HCT116 (cell line): ENCODE data around the gene BRD7. TPM values are rescaled to one million over a fixed set of nuclear protein-coding genes. Genes with fewer than 3 reads are reported as not detected.

ENCODE experiments used
- ATAC-seq: fragments of 200-7000 bp; cut with Tn5 transposase; 2 replicates; pipeline ENCODE4 v1.9.1; 2020; ENCODE audit warnings: mild to moderate bottlenecking, moderate library complexity
- BruUV-seq: library from RNA; stranded (reverse); fragments of 400-500 nt; replicated peaks from 2 replicates; lab custom pipeline; 2021; lab: Mats Ljungman, UMichigan
- CTCF ChIA-PET: fragments of 300-600 bp; sonication (Branson Sonifier 250); formaldehyde crosslinking; loops from one replicate; lab custom pipeline; 2021; ENCODE audit warnings: antibody characterized with exemption; lab: Charles Lee
- POLR2A ChIA-PET: fragments of 300-600, 350-600 bp; sonication (Branson Sonifier 250); formaldehyde crosslinking; loops from one replicate; lab custom pipeline; 2021; ENCODE audit warnings: antibody characterized with exemption; lab: Charles Lee
- RAD21 ChIA-PET, 2 experiments: fragments of 300-600 bp; sonication (Branson Sonifier 250); formaldehyde crosslinking; loops; one replicate each; lab custom pipeline; 2023; ENCODE audit warnings: low total read pairs in 2 of 2; ENCODE audit not compliant: uncharacterized antibody in 2 of 2, unreplicated experiment in 2 of 2, low non-redundant PET in 1 of 2; lab: Charles Lee
- DNase-seq: peaks from one replicate; pipeline ENCODE4 v3.0.0-alpha.2; 2010; ENCODE audit warnings: low read depth, low spot score
- H2AFZ ChIP-seq: fragments of 200-600 bp; shearing (Covaris generic), sonication (generic); 2 replicates; pipeline ENCODE4 v1.6.1; 2017; ENCODE audit warnings: low read depth, mixed run types, mixed read lengths, antibody characterized with exemption, low read length; ENCODE audit not compliant: poor library complexity, severe bottlenecking
- H3K27ac ChIP-seq: 2 replicates; pipeline ENCODE4 v1.5.1; 2012; ENCODE audit warnings: low read depth, low read length
- H3K27me3 ChIP-seq: fragments of 200-600 bp; sonication (generic); 2 replicates; pipeline ENCODE4 v1.6.1; 2016; ENCODE audit warnings: mixed run types, low read length, mixed read lengths; ENCODE audit not compliant: insufficient read depth
- H3K36me3 ChIP-seq, 2 experiments: fragments of 200-500 bp in 1 of 2; fragments of 200-600 bp in 1 of 2; sonication (Bioruptor generic) in 1 of 2; sonication (generic) in 1 of 2; 2 replicates each; pipeline versions ENCODE4 v1.5.1 to v1.6.1; 2014 to 2016; ENCODE audit warnings: low read length in 2 of 2, inconsistent platforms in 1 of 2, mixed read lengths in 1 of 2, mixed run types in 1 of 2; ENCODE audit not compliant: insufficient read depth in 2 of 2, control insufficient read depth in 1 of 2
- H3K4me1 ChIP-seq, 2 experiments: fragments of 200-600 bp in 1 of 2; sonication (generic) in 1 of 2; 2 replicates each; pipeline versions ENCODE4 v1.5.1 to v1.6.1; 2012 to 2017; ENCODE audit warnings: low read length in 2 of 2, inconsistent platforms in 1 of 2, mild to moderate bottlenecking in 1 of 2, mixed read lengths in 1 of 2, mixed run types in 1 of 2, moderate library complexity in 1 of 2; ENCODE audit not compliant: insufficient read depth in 2 of 2, control insufficient read depth in 1 of 2
- H3K4me2 ChIP-seq: fragments of 200-600 bp; sonication (generic); 2 replicates; pipeline ENCODE4 v1.6.1; 2017; ENCODE audit warnings: mixed run types, low read length, mixed read lengths
- H3K4me3 ChIP-seq, 2 experiments: fragments of 200-600 bp in 1 of 2; sonication (generic) in 1 of 2; replicated peaks in 1 of 2; 2 replicates each; pipeline ENCODE4 v1.5.1; 2011 to 2016; ENCODE audit warnings: low read length in 2 of 2, control low read depth in 1 of 2, low read depth in 1 of 2, mild to moderate bottlenecking in 1 of 2, mixed read lengths in 1 of 2, mixed run types in 1 of 2
- H3K79me2 ChIP-seq: fragments of 200-600 bp; sonication (generic); 2 replicates; pipeline ENCODE4 v1.6.1; 2017; ENCODE audit warnings: mild to moderate bottlenecking, mixed run types, low read length, moderate library complexity, mixed read lengths; ENCODE audit not compliant: insufficient read depth
- H3K9ac ChIP-seq: fragments of 200-600 bp; sonication (generic); 2 replicates; pipeline ENCODE4 v1.6.1; 2016; ENCODE audit warnings: low read length, mixed read lengths
- H3K9me2 ChIP-seq: fragments of 200-600 bp; sonication (generic), shearing (Covaris generic); 2 replicates; pipeline ENCODE4 v1.6.1; 2017; ENCODE audit warnings: mixed run types, mild to moderate bottlenecking, moderate library complexity; ENCODE audit not compliant: insufficient read depth
- H3K9me3 ChIP-seq, 2 experiments: fragments of 200-500 bp in 1 of 2; fragments of 200-600 bp in 1 of 2; sonication (Bioruptor generic) in 1 of 2; sonication (generic) in 1 of 2; 2 replicates each; pipeline ENCODE4 v1.6.1; 2014 to 2017; ENCODE audit warnings: low read length in 2 of 2, mixed read lengths in 2 of 2, inconsistent platforms in 1 of 2, low read depth in 1 of 2, mild to moderate bottlenecking in 1 of 2, mixed run types in 1 of 2, moderate library complexity in 1 of 2; ENCODE audit not compliant: control insufficient read depth in 1 of 2, insufficient read depth in 1 of 2
- H4K20me1 ChIP-seq: fragments of 200-600 bp; sonication (generic), shearing (Covaris generic); 2 replicates; pipeline ENCODE4 v1.6.1; 2017; ENCODE audit warnings: mixed run types, mild to moderate bottlenecking, moderate library complexity; ENCODE audit not compliant: insufficient read depth
- ATF3 ChIP-seq: IDR thresholded peaks from 2 replicates; pipeline ENCODE4 v1.6.1; 2012
- CBX3 ChIP-seq: IDR thresholded peaks from 2 replicates; pipeline ENCODE4 v1.6.1; 2012; ENCODE audit warnings: low read depth
- CEBPB ChIP-seq: IDR thresholded peaks from 2 replicates; pipeline ENCODE4 v1.6.1; 2012; ENCODE audit warnings: low read depth
- CTCF ChIP-seq, 3 experiments: fragments of 200-600 bp in 1 of 3; sonication (generic) in 1 of 3; IDR thresholded peaks in 2 of 3; conservative IDR thresholded peaks in 1 of 3; 2 replicates each; pipeline ENCODE4 v1.5.1; 2012 to 2017; ENCODE audit warnings: low read depth in 2 of 3, low read length in 2 of 3, antibody characterized with exemption in 1 of 3, borderline replicate concordance in 1 of 3, control low read depth in 1 of 3, mild to moderate bottlenecking in 1 of 3, mixed read lengths in 1 of 3, mixed run types in 1 of 3, moderate library complexity in 1 of 3; ENCODE audit not compliant: insufficient read depth in 1 of 3
- EGR1 ChIP-seq: IDR thresholded peaks from 2 replicates; pipeline ENCODE4 v1.6.1; 2012; ENCODE audit warnings: low read depth
- ELF1 ChIP-seq: IDR thresholded peaks from 2 replicates; pipeline ENCODE4 v1.6.1; 2012; ENCODE audit warnings: low read depth, borderline replicate concordance
- EZH2 ChIP-seq: fragments of 200-600 bp; sonication (generic); IDR thresholded peaks from 2 replicates; pipeline ENCODE4 v1.6.1; 2017; ENCODE audit warnings: antibody characterized with exemption, mixed run types
- JUND ChIP-seq: IDR thresholded peaks from 2 replicates; pipeline ENCODE4 v1.6.1; 2012
- MAX ChIP-seq: IDR thresholded peaks from 2 replicates; pipeline ENCODE4 v1.6.1; 2012
- POLR2AphosphoS5 ChIP-seq: IDR thresholded peaks from 2 replicates; pipeline ENCODE4 v1.6.1; 2011; ENCODE audit warnings: mild to moderate bottlenecking, low read depth, low read length, moderate library complexity
- RAD21 ChIP-seq: IDR thresholded peaks from 2 replicates; pipeline ENCODE4 v1.6.1; 2012; ENCODE audit warnings: low read depth, mild to moderate bottlenecking
- SIN3A ChIP-seq: IDR thresholded peaks from 2 replicates; pipeline ENCODE4 v1.6.1; 2012; ENCODE audit warnings: low read depth
- SP1 ChIP-seq: IDR thresholded peaks from 2 replicates; pipeline ENCODE4 v1.6.1; 2012; ENCODE audit warnings: low read depth
- ZBTB33 ChIP-seq: IDR thresholded peaks from 2 replicates; pipeline ENCODE4 v1.6.1; 2011; ENCODE audit warnings: mild to moderate bottlenecking, low read length, moderate library complexity; ENCODE audit not compliant: insufficient replicate concordance; ENCODE audit errors: extremely low read depth
- ZFX ChIP-seq: fragments of 450-650 bp; IDR thresholded peaks from 2 replicates; pipeline ENCODE4 v1.6.1; 2017
- ZNF274 ChIP-seq: fragments of 200-500 bp; sonication (Bioruptor generic); IDR thresholded peaks from 2 replicates; pipeline ENCODE4 v1.6.1; 2014; ENCODE audit warnings: mild to moderate bottlenecking, low read depth, low read length, inconsistent platforms
- intact Hi-C: fragments of 100-400 bp; cut with micrococcal nuclease; formaldehyde crosslinking; loops from 2 replicates; pipeline ENCODE4 v1.10.0; 2022
- total RNA-seq: library from RNA; stranded (reverse); gene quantifications from one replicate; pipeline ENCODE4 v1.2.1, GENCODE V29; 2021; ENCODE audit not compliant: unreplicated experiment

The BRD7 gene
- total RNA-seq, 1 experiment from 2014 or later = 85.4 TPM

- no peak for ATAC-seq
- BruUV-seq = no TSS peak
- no peaks in the 10 kb centered on the region for H3K4me1 ChIP-seq
- no peaks in the 10 kb centered on the region for H3K9me2 ChIP-seq
- H3K36me3 ChIP-seq = no peaks in the 10 kb centered on the region
- H3K4me2 ChIP-seq = no peak overlapping the region
- H3K79me2 ChIP-seq = peaks cover 6% of the 10 kb centered on the region; the same call in 1 of the 2 replicates
- no peak for DNase-seq
- RAD21 ChIA-PET = no interaction called here
- no peak overlapping the region for H3K27ac ChIP-seq
- H3K9me3 ChIP-seq = no peaks in the 10 kb centered on the region
- CTCF ChIA-PET = no interaction called here
- H3K9ac ChIP-seq = no peak overlapping the region
- intact Hi-C loops = no loop called here
- H3K27me3 ChIP-seq = no peaks in the 10 kb centered on the region
- H4K20me1 ChIP-seq = no peaks in the 10 kb centered on the region
- no peak for TF ChIP-seq SIN3A
- H2AFZ ChIP-seq = no peak overlapping the region
- POLR2A ChIA-PET = no interaction called here
- no peak overlapping the region for H3K4me3 ChIP-seq
Measured at GRCh38 chr16:50281391-50282009, 87.3 kb downstream of the BRD7 start.

- ATAC-seq = no peak
- Histone ChIP-seq H3K27me3 (no peaks in the 10 kb centered on the region), H3K4me2 (no peak overlapping the region), H3K27ac (no peak overlapping the region), H4K20me1 (no peaks in the 10 kb centered on the region), H3K79me2 (peaks cover 6% of the 10 kb centered on the region; the same call in 1 of the 2 replicates), H3K4me1 (no peaks in the 10 kb centered on the region), H3K4me3 (no peak overlapping the region), H3K9me2 (no peaks in the 10 kb centered on the region), H2AFZ (no peak overlapping the region), H3K9me3 (no peaks in the 10 kb centered on the region), H3K9ac (no peak overlapping the region), H3K36me3 (no peaks in the 10 kb centered on the region)
- ChIA-PET POLR2A (interaction anchor here (1.1 kb wide), 1 partner anchor 9 kb away, joined by 8 read pairs; no protein-coding TSS in a partner anchor), RAD21 (no interaction called here), CTCF (no interaction called here)
- intact Hi-C loops = no loop called here
- no TSS peak for BruUV-seq
- DNase-seq = no peak
- TF ChIP-seq ATF3 = no peak
- TF ChIP-seq ZFX = no peak
- no peak for TF ChIP-seq ELF1
- no peak for TF ChIP-seq SP1
- no peak for TF ChIP-seq CBX3
- TF ChIP-seq POLR2AphosphoS5 = no peak
- TF ChIP-seq MAX = no peak
- no peak for TF ChIP-seq SIN3A
- TF ChIP-seq ZBTB33 = no peak
- TF ChIP-seq EGR1 = no peak
- no peak for TF ChIP-seq RAD21
- no peak for TF ChIP-seq ZNF274
- TF ChIP-seq JUND = no peak
- no peak for TF ChIP-seq CTCF (IDR thresholded peaks at IDR 0.05 in 2 of 3, conservative IDR thresholded peaks at IDR 0.05 in 1 of 3; ENCODE audit: borderline replicate concordance in 1 of 3, insufficient read depth in 1 of 3, low read depth in 2 of 3, low read length in 2 of 3)
- TF ChIP-seq CEBPB = no peak
- no peak for TF ChIP-seq EZH2
Measured at GRCh38 chr16:50280932-50281331, 87.9 kb downstream of the BRD7 start.
